SK-N-MC (cell line): ENCODE results near the gene SLITRK1.

ENCODE experiments used
- DNase-seq: peaks from one replicate; pipeline ENCODE4 v3.0.0-alpha.2; 2011; ENCODE audit warnings: low read depth, low spot score
- H3K27ac ChIP-seq: fragments of 200-600 bp; sonication (generic); 2 replicates; pipeline ENCODE4 v1.5.1; 2016; ENCODE audit warnings: mixed run types
- H3K36me3 ChIP-seq: fragments of 200-600 bp; sonication (generic); 2 replicates; pipeline ENCODE4 v1.6.1; 2017; ENCODE audit warnings: antibody characterized with exemption, low read length, mixed read lengths; ENCODE audit not compliant: insufficient read depth
- H3K4me3 ChIP-seq: fragments of 200-600 bp; sonication (generic); 2 replicates; pipeline ENCODE4 v1.5.1; 2016
- H3K9ac ChIP-seq: fragments of 200-600 bp; sonication (generic); 2 replicates; pipeline ENCODE4 v1.8.0; 2017; ENCODE audit warnings: mixed run types, mixed read lengths; ENCODE audit not compliant: insufficient read length
- H3K9me3 ChIP-seq: fragments of 200-600 bp; sonication (generic); 2 replicates; pipeline ENCODE4 v1.6.1; 2017; ENCODE audit warnings: low read depth, mild to moderate bottlenecking, antibody characterized with exemption, low read length, moderate library complexity, mixed read lengths
- EZH2 ChIP-seq: fragments of 200-600 bp; sonication (generic); IDR thresholded peaks from one replicate; pipeline ENCODE4 v1.6.1; 2017; ENCODE audit warnings: antibody characterized with exemption
- FOXP2 ChIP-seq: optimal IDR thresholded peaks from 2 replicates; pipeline ENCODE3; 2011; ENCODE audit warnings: mild to moderate bottlenecking, moderate library complexity; ENCODE audit not compliant: insufficient read depth; ENCODE audit errors: extremely low read length, control extremely low read depth
- POLR2AphosphoS5 ChIP-seq: IDR thresholded peaks from 2 replicates; pipeline ENCODE4 v1.6.1; 2012; ENCODE audit warnings: mild to moderate bottlenecking, low read depth, low read length, borderline replicate concordance

The SLITRK1 gene

GRCh38 chr13:83831796-83832195 lies 50.5 kb downstream of the SLITRK1 start:
- TF ChIP-seq POLR2AphosphoS5 (no peak), FOXP2 (no peak), EZH2 (no peak)
- no peak overlapping the region for H3K9ac ChIP-seq
- no peaks in the 10 kb centered on the region for H3K9me3 ChIP-seq
- no peak for DNase-seq
- no peaks in the 10 kb centered on the region for H3K36me3 ChIP-seq
- H3K27ac ChIP-seq, result no peak overlapping the region
- H3K4me3 ChIP-seq, result no peak overlapping the region

- Histone ChIP-seq H3K9ac (no peak overlapping the region), H3K27ac (no peak overlapping the region), H3K36me3 (no peaks in the 10 kb centered on the region), H3K9me3 (no peaks in the 10 kb centered on the region), H3K4me3 (no peak overlapping the region)
- TF ChIP-seq POLR2AphosphoS5, result no peak
- no peak for TF ChIP-seq FOXP2
- TF ChIP-seq EZH2, result no peak
- DNase-seq, result no peak
Measured at GRCh38 chr13:83829810-83830209, 52.5 kb downstream of the SLITRK1 start.

GRCh38 chr13:83827338-83827737 lies 54.9 kb downstream of the SLITRK1 start:
- TF ChIP-seq EZH2 (no peak), POLR2AphosphoS5 (no peak)
- no peaks in the 10 kb centered on the region for H3K9me3 ChIP-seq
- H3K9ac ChIP-seq, result no peak overlapping the region
- no peaks in the 10 kb centered on the region for H3K36me3 ChIP-seq
- H3K4me3 ChIP-seq, result no peak overlapping the region
- H3K27ac ChIP-seq, result no peak overlapping the region
- DNase-seq, result no peak
